ENCODE measurements around the gene DST. TPM values are rescaled to one million over a fixed set of nuclear protein-coding genes. Genes with fewer than 3 reads are reported as not detected.

Gene DST
- 57.9 to 67.5 TPM (median 60.8 TPM) in 5 replicates for total RNA-seq (2022; extraction: Qiagen RNA extraction)

DNA sequence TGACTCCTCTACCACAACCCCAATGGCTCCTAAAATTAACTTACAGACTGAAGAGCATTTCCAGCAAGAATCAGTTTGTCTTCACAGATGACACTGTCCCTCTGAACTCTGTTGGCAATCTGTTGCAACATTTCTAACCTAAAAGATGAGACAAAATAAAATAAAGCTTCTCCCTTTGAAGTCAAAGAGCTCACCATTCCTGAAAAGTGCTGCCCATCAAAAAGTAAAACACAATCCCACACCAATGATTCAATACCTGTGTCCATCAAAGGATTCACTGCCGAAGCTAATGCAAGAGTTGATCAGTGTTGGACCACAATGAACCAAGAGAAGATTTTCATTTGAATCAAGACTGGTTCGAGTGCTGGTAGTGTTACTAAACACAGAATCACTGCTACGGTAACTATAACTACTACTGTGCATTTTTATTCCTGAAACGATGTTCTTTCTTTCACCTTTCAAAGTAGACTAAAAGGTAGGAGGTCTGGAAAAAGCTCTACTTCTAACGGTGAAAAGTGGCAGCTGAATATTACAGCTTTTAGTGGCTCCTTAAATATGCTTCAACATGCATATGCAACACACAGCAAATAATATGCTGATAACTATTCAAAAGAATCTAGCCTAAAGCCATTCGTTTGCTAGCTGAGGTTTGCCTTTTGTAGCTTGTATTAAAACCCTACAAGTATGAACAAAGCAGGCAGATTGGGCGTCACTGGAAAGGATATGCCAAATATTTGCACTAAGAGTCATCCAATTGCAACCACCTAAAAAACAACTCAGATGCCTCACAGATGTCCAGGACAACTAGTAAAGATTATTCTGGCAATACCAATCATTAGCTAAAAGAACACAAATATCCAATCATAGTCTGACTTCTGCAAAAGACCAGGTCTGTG, at the start of gene DST:
Gene DST (minus strand): TSS at position 524 of the 896 bp plus-strand sequence.

